ENCODE data around the gene PLXNA4. TPM values are rescaled to one million over a fixed set of nuclear protein-coding genes. Genes with fewer than 3 reads are reported as not detected.

Gene PLXNA4
- polyA plus RNA-seq, 1 donor (not counting 4 experiments of a cell fraction or from before 2014, with no cell fraction given) = 0.01 TPM

- H3K9me3 ChIP-seq (ENCODE audit: control insufficient read depth, low read depth, low read length) = no peaks in the 10 kb centered on the region
- dilution Hi-C loops (cut with MboI; ENCODE audit: extremely low pct_ligation_motif_present, low sequenced_read_pairs) = no loop called here
- H2AFZ ChIP-seq (ENCODE audit: control insufficient read depth, low read length) = no peak overlapping the region
- peaks cover 63% of the 10 kb centered on the region for H3K27me3 ChIP-seq (ENCODE audit: control insufficient read depth, extremely low read depth, insufficient read depth, low read length)
- H3K9me1 ChIP-seq (ENCODE audit: control insufficient read depth, extremely low read depth, insufficient read depth, low read length) = no peaks in the 10 kb centered on the region
- no peak overlapping the region for H3K27ac ChIP-seq (ENCODE audit: control insufficient read depth, insufficient read depth, low read length)
- no peaks in the 10 kb centered on the region for H3K4me1 ChIP-seq (ENCODE audit: control insufficient read depth, extremely low read depth, insufficient read depth, low read length)
- no peaks in the 10 kb centered on the region for H4K20me1 ChIP-seq (ENCODE audit: control insufficient read depth, extremely low read depth, insufficient read depth, low read length)
- H3K9ac ChIP-seq (ENCODE audit: control insufficient read depth, extremely low read depth, insufficient read depth, low read length) = no peak overlapping the region
- FAIRE-seq (no peak), DNase-seq (ENCODE audit: low read depth, low spot score) (no peak)
- TF ChIP-seq CTCF (optimal IDR thresholded peaks at IDR 0.05 in 1 of 3, IDR thresholded peaks at IDR 0.05 in 1 of 3, conservative IDR thresholded peaks at IDR 0.05 in 1 of 3; ENCODE audit: extremely low read depth in 1 of 3, insufficient read depth in 2 of 3, low read length in 3 of 3) (no peak), EZH2 (IDR thresholded peaks at IDR 0.05; ENCODE audit: low read length) (no peak)
- no peak overlapping the region for H3K4me2 ChIP-seq (ENCODE audit: control insufficient read depth, extremely low read depth, insufficient read depth, low read depth, low read length)
- H3K79me2 ChIP-seq (ENCODE audit: control insufficient read depth, insufficient read depth, low read length) = no peaks in the 10 kb centered on the region
- H3K36me3 ChIP-seq (ENCODE audit: control insufficient read depth in 2 of 2, extremely low read depth in 1 of 2, insufficient read depth in 2 of 2, low read length in 2 of 2) = no peaks in the 10 kb centered on the region
- H3K4me3 ChIP-seq (ENCODE audit: control insufficient read depth in 2 of 3, extremely low read depth in 1 of 3, insufficient read depth in 2 of 3, low read depth in 1 of 3, low read length in 3 of 3) = no peak overlapping the region
Observed at GRCh38 chr7:132161533-132161915, 414.7 kb downstream of the PLXNA4 start.

GRCh38 chr7:132160611-132161532 is 415.4 kb downstream of the PLXNA4 start:
- no peaks in the 10 kb centered on the region for H3K36me3 ChIP-seq (ENCODE audit: control insufficient read depth in 2 of 2, extremely low read depth in 1 of 2, insufficient read depth in 2 of 2, low read length in 2 of 2)
- no peak overlapping the region for H3K4me3 ChIP-seq (ENCODE audit: control insufficient read depth in 2 of 3, extremely low read depth in 1 of 3, insufficient read depth in 2 of 3, low read depth in 1 of 3, low read length in 3 of 3)
- H3K9me1 ChIP-seq (ENCODE audit: control insufficient read depth, extremely low read depth, insufficient read depth, low read length) = no peaks in the 10 kb centered on the region
- peaks cover 65% of the 10 kb centered on the region for H3K27me3 ChIP-seq (ENCODE audit: control insufficient read depth, extremely low read depth, insufficient read depth, low read length)
- DNase-seq (ENCODE audit: low read depth, low spot score) = no peak
- TF ChIP-seq CTCF (optimal IDR thresholded peaks at IDR 0.05 in 1 of 3, IDR thresholded peaks at IDR 0.05 in 1 of 3, conservative IDR thresholded peaks at IDR 0.05 in 1 of 3; ENCODE audit: extremely low read depth in 1 of 3, insufficient read depth in 2 of 3, low read length in 3 of 3) (no peak), EZH2 (IDR thresholded peaks at IDR 0.05; ENCODE audit: low read length) (no peak)
- no peak overlapping the region for H3K27ac ChIP-seq (ENCODE audit: control insufficient read depth, insufficient read depth, low read length)
- no peak overlapping the region for H3K4me2 ChIP-seq (ENCODE audit: control insufficient read depth, extremely low read depth, insufficient read depth, low read depth, low read length)
- no peaks in the 10 kb centered on the region for H4K20me1 ChIP-seq (ENCODE audit: control insufficient read depth, extremely low read depth, insufficient read depth, low read length)
- dilution Hi-C loops (cut with MboI; ENCODE audit: extremely low pct_ligation_motif_present, low sequenced_read_pairs) = no loop called here
- H2AFZ ChIP-seq (ENCODE audit: control insufficient read depth, low read length) = no peak overlapping the region
- FAIRE-seq = no peak
- H3K4me1 ChIP-seq (ENCODE audit: control insufficient read depth, extremely low read depth, insufficient read depth, low read length) = no peaks in the 10 kb centered on the region
- no peak overlapping the region for H3K9ac ChIP-seq (ENCODE audit: control insufficient read depth, extremely low read depth, insufficient read depth, low read length)
- no peaks in the 10 kb centered on the region for H3K79me2 ChIP-seq (ENCODE audit: control insufficient read depth, insufficient read depth, low read length)
- H3K9me3 ChIP-seq (ENCODE audit: control insufficient read depth, low read depth, low read length) = no peaks in the 10 kb centered on the region

Measured in keratinocyte (primary cell).